ENCODE data around the gene PCLO. TPM values are rescaled to one million over a fixed set of nuclear protein-coding genes. Genes with fewer than 3 reads are reported as not detected.

Gene PCLO
- total RNA-seq, 2 experiments from 2014 or later: not detected

DNA sequence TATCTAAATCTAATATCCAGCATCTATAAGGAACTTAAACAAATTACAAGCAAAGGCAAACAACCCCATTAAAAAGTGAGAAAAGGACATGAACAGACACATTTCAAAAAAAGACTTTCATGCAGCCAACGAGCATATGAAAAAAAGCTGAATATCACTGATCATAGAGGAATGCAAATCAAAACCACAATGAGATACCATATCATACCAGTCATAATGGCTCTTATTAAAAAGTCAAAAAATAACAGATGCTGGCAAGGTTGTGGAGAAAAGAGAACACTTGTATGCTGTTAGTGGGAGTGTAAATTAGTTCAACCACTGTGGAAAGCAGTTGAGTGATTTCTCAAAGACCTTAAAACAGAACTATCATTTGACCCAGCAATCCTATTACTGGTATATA is 384.7 kb downstream of the PCLO start:
- DNase-seq: no peak
- no peak for TF ChIP-seq CTCF (IDR thresholded peaks at IDR 0.05)
- no peaks in the 10 kb centered on the region for H3K4me1 Mint-ChIP-seq (ENCODE audit: low read depth)
- no peaks in the 10 kb centered on the region for H3K27me3 Mint-ChIP-seq
- H3K36me3 Mint-ChIP-seq (ENCODE audit: low read depth): no peaks in the 10 kb centered on the region
- H3K27ac Mint-ChIP-seq: no peak overlapping the region
- no peaks in the 10 kb centered on the region for H3K9me3 Mint-ChIP-seq
- ATAC-seq: no peak
- intact Hi-C loops (cut with micrococcal nuclease): no loop called here
- ChIA-PET CTCF (no interaction called here), POLR2A (interaction anchor here (0.5 kb wide), 1 partner anchor 189 kb away, joined by 4 read pairs; no protein-coding TSS in a partner anchor)
- H3K4me3 Mint-ChIP-seq: no peak overlapping the region

DNA sequence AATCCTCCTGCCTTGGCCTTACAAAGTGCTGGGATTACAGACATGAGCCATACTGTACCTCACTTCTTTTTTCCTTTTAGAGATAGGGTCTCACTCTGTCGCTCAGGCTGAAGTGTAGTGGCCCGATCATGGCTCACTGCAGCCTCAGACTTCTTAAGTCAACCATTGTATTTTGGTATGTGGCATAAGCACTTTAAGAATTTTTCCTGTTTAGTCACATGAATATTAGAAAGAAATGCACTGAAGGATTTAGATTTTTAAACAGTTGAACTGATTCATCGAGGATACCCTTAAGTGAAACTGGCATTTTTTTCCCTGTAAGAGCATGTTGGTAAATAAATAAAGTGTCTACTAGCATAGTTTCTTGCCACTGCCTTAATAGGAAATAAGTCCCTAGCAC is 399.8 kb downstream of the PCLO start:
- H3K27me3 Mint-ChIP-seq: peaks cover under 1% of the 10 kb centered on the region
- ATAC-seq (no peak), DNase-seq (no peak)
- no peaks in the 10 kb centered on the region for H3K4me1 Mint-ChIP-seq (ENCODE audit: low read depth)
- TF ChIP-seq CTCF (IDR thresholded peaks at IDR 0.05): no peak
- no peak overlapping the region for H3K4me3 Mint-ChIP-seq
- no peak overlapping the region for H3K27ac Mint-ChIP-seq
- peaks cover under 1% of the 10 kb centered on the region for H3K9me3 Mint-ChIP-seq
- ChIA-PET CTCF (no interaction called here), POLR2A (no interaction called here)
- intact Hi-C loops (cut with micrococcal nuclease): no loop called here
- H3K36me3 Mint-ChIP-seq (ENCODE audit: low read depth): no peaks in the 10 kb centered on the region

GRCh38 chr7:82760831-82761230 is 401.9 kb downstream of the PCLO start:
- CTCF ChIA-PET: no interaction called here
- no peaks in the 10 kb centered on the region for H3K36me3 Mint-ChIP-seq (ENCODE audit: low read depth)

GRCh38 chr7:82760074-82760473 is 402.6 kb downstream of the PCLO start:
- Mint-ChIP-seq H3K27ac (no peak overlapping the region), H3K27me3 (peaks cover 2% of the 10 kb centered on the region), H3K4me1 (ENCODE audit: low read depth) (no peaks in the 10 kb centered on the region), H3K36me3 (ENCODE audit: low read depth) (no peaks in the 10 kb centered on the region), H3K4me3 (no peak overlapping the region), H3K9me3 (peaks cover 2% of the 10 kb centered on the region)
- ATAC-seq: no peak
- no peak for DNase-seq
- ChIA-PET POLR2A (no interaction called here), CTCF (no interaction called here)
- no peak for TF ChIP-seq CTCF (IDR thresholded peaks at IDR 0.05)
- intact Hi-C loops (cut with micrococcal nuclease): no loop called here

More at GRCh38 chr7:82760831-82761230, 401.9 kb downstream of the PCLO start:
- ATAC-seq (no peak), DNase-seq (no peak)
- Mint-ChIP-seq H3K27me3 (peaks cover 2% of the 10 kb centered on the region), H3K27ac (no peak overlapping the region), H3K9me3 (peaks cover 2% of the 10 kb centered on the region), H3K4me1 (ENCODE audit: low read depth) (no peaks in the 10 kb centered on the region), H3K4me3 (no peak overlapping the region)
- intact Hi-C loops (cut with micrococcal nuclease): no loop called here
- no peak for TF ChIP-seq CTCF (IDR thresholded peaks at IDR 0.05)
- POLR2A ChIA-PET: no interaction called here

GRCh38 chr7:82755705-82756551 is 406.8 kb downstream of the PCLO start:
- no peaks in the 10 kb centered on the region for H3K4me1 Mint-ChIP-seq (ENCODE audit: low read depth)
- peaks cover 2% of the 10 kb centered on the region for H3K9me3 Mint-ChIP-seq
- H3K4me3 Mint-ChIP-seq: no peak overlapping the region
- no peaks in the 10 kb centered on the region for H3K36me3 Mint-ChIP-seq (ENCODE audit: low read depth)
- intact Hi-C loops (cut with micrococcal nuclease): no loop called here
- peaks cover 2% of the 10 kb centered on the region for H3K27me3 Mint-ChIP-seq
- TF ChIP-seq CTCF (IDR thresholded peaks at IDR 0.05): no peak
- POLR2A ChIA-PET: no interaction called here
- CTCF ChIA-PET: no interaction called here
- H3K27ac Mint-ChIP-seq: no peak overlapping the region
- DNase-seq (no peak), ATAC-seq (no peak)
